ENCODE results near the gene UBE2L6. TPM values are rescaled to one million over a fixed set of nuclear protein-coding genes. Genes with fewer than 3 reads are reported as not detected.

The UBE2L6 gene
- total and polyA plus RNA-seq, 2 donors (not counting 1 experiment from before 2014, with no cell fraction given): 63.5 to 70.7 TPM

DNA sequence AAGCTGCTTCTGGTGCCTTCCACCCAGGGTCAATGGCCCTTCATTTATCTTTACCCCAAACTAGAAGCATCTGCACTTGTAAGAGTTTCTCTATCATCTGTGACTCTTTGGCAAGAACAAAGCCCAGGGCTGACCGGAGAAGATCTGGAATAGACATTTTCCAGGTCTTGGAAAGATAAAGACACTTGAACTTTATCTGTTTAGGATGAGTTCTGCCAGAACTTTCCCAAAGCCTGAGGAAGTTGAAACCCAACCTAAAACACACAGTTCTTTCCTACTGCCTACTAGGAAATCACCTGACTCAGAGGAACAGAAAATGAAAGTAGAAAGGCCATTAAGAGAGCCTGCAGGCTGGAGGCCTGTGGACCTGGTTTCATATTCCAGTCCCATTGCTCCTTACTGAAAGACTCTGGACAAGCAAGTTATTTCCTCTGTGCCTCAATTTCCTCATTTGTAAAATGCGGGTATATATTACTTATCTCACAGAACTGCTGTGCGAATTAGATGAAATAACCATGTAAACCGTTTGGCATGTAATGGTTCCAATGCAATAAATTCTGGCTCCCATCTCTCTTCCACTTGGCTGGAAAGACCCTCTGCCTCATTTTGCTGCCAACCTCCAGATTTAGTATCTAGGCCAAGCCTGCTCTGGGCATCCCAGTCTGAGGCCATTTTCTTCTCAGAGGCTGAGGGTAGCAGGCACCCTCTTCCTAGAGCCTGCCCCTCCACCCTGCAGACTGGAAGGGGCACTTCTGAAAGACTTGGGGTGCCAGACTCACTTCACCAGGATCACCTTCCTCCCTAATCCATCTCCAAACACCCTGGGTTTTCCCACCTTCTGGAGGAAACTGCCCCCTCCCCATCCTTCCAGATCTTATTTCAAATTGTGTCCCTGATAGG lies 1.2 kb downstream of the UBE2L6 start:
- Histone ChIP-seq H3K27ac (ENCODE audit: low read length in 2 of 2) (peak overlapping the region; percentile 83 to 92), H2AFZ (ENCODE audit: insufficient read depth, low read depth, low read length, poor library complexity, severe bottlenecking) (peak overlapping the region; percentile 99), H3K4me2 (replicated peaks; ENCODE audit: low read depth, low read length, poor library complexity, severe bottlenecking) (peak overlapping the region; percentile 92), H3K27me3 (replicated peaks in 1 of 4; ENCODE audit: control extremely low read depth in 1 of 4, control insufficient read depth in 3 of 4, insufficient read depth in 4 of 4, low read length in 3 of 4) (no peaks in the 10 kb centered on the region), H3K9ac (ENCODE audit: low read length) (peak overlapping the region; percentile 85), H3K4me1 (ENCODE audit: control insufficient read depth in 2 of 2, insufficient read depth in 2 of 2, low read length in 2 of 2) (peaks cover 18 to 31% of the 10 kb centered on the region in 2 donors), H3K79me2 (ENCODE audit: control insufficient read depth, insufficient read depth, low read length) (peaks cover 62% of the 10 kb centered on the region), H3K9me3 (ENCODE audit: control extremely low read depth in 1 of 3, control insufficient read depth in 2 of 3, insufficient read depth in 1 of 3, low read length in 2 of 3) (no peaks in the 10 kb centered on the region), H3K4me3 (ENCODE audit: control extremely low read depth in 1 of 5, extremely low read depth in 1 of 5, insufficient read depth in 1 of 5, low read depth in 2 of 5, low read length in 4 of 5) (peak overlapping the region; percentile 83 to 99 (median 98)), H4K20me1 (ENCODE audit: control insufficient read depth, insufficient read depth, low read length, poor library complexity, severe bottlenecking) (peaks cover 17% of the 10 kb centered on the region), H3K36me3 (replicated peaks in 1 of 2; ENCODE audit: control extremely low read depth in 1 of 2, control insufficient read depth in 1 of 2, extremely low read depth in 1 of 2, insufficient read depth in 2 of 2, low read length in 1 of 2) (peaks cover 0 to 15% of the 10 kb centered on the region in 2 experiments)
- ChIA-PET CTCF (interaction anchor here (0.6 to 5.9 kb wide), 8 partner anchors 27 to 1592 kb away, joined by 3 to 86 read pairs (median 6); partner anchors contain the start of gene TIMM10), POLR2A (interaction anchor here (0.7 kb wide), 1 partner anchor 35 kb away, joined by 7 read pairs; no protein-coding TSS in a partner anchor)
- WGBS (ENCODE audit: insufficient coverage): 0% methylated on average over 1 of the region's 4 CpGs
- Mint-ChIP-seq H3K9me3 (ENCODE audit: insufficient read depth) (no peaks in the 10 kb centered on the region), H3K27ac (peak overlapping the region; percentile 75), H3K4me1 (peaks cover 45% of the 10 kb centered on the region), H3K27me3 (no peaks in the 10 kb centered on the region), H3K4me3 (peak overlapping the region; percentile 99)
- peak; percentile 32 for ATAC-seq (ENCODE audit: low read depth)
- TF ChIP-seq CTCF (IDR thresholded peaks at IDR 0.05) (no peak), EZH2 (IDR thresholded peaks at IDR 0.05; ENCODE audit: borderline replicate concordance, insufficient read depth, low read depth, low read length, poor library complexity, severe bottlenecking) (no peak)
- peak; percentile 77 for DNase-seq
- intact Hi-C loops (cut with micrococcal nuclease): loop anchor here (1.0 to 5.0 kb wide), 7 partner anchors 18 to 1011 kb away; partner anchors contain the start of genes CLP1, LPXN, SELENOH and ZFP91

GRCh38 chr11:57562596-57562995 lies 4.9 kb downstream of the UBE2L6 start:
- no peaks in the 10 kb centered on the region for H3K27me3 Mint-ChIP-seq
- H3K27me3 ChIP-seq (replicated peaks in 1 of 4; ENCODE audit: control extremely low read depth in 1 of 4, control insufficient read depth in 3 of 4, insufficient read depth in 4 of 4, low read length in 3 of 4): no peaks in the 10 kb centered on the region
- ATAC-seq (ENCODE audit: low read depth) (no peak), DNase-seq (no peak)
- peaks cover 87% of the 10 kb centered on the region for H3K79me2 ChIP-seq (ENCODE audit: control insufficient read depth, insufficient read depth, low read length)
- H3K4me1 Mint-ChIP-seq: peaks cover 42% of the 10 kb centered on the region
- peaks cover 43% of the 10 kb centered on the region for H4K20me1 ChIP-seq (ENCODE audit: control insufficient read depth, insufficient read depth, low read length, poor library complexity, severe bottlenecking)
- no peak overlapping the region for H3K4me3 Mint-ChIP-seq
- no peak overlapping the region for H3K9ac ChIP-seq (ENCODE audit: low read length)
- ChIA-PET CTCF (no interaction called here), POLR2A (no interaction called here)
- no peak overlapping the region for H2AFZ ChIP-seq (ENCODE audit: insufficient read depth, low read depth, low read length, poor library complexity, severe bottlenecking)
- H3K4me1 ChIP-seq (ENCODE audit: control insufficient read depth in 2 of 2, insufficient read depth in 2 of 2, low read length in 2 of 2): peaks cover 15 to 25% of the 10 kb centered on the region in 2 donors
- H3K27ac ChIP-seq (ENCODE audit: low read length in 2 of 2): no peak overlapping the region
- peaks cover 2 to 42% of the 10 kb centered on the region in 2 experiments for H3K36me3 ChIP-seq (replicated peaks in 1 of 2; ENCODE audit: control extremely low read depth in 1 of 2, control insufficient read depth in 1 of 2, extremely low read depth in 1 of 2, insufficient read depth in 2 of 2, low read length in 1 of 2)
- no peak overlapping the region for H3K4me3 ChIP-seq (ENCODE audit: control extremely low read depth in 1 of 5, extremely low read depth in 1 of 5, insufficient read depth in 1 of 5, low read depth in 2 of 5, low read length in 4 of 5)
- no peaks in the 10 kb centered on the region for H3K9me3 ChIP-seq (ENCODE audit: control extremely low read depth in 1 of 3, control insufficient read depth in 2 of 3, insufficient read depth in 1 of 3, low read length in 2 of 3)
- H3K4me2 ChIP-seq (replicated peaks; ENCODE audit: low read depth, low read length, poor library complexity, severe bottlenecking): no peak overlapping the region
- intact Hi-C loops (cut with micrococcal nuclease): no loop called here
- 100% methylated on average over 1 of the region's 4 CpGs for WGBS (ENCODE audit: insufficient coverage)
- H3K27ac Mint-ChIP-seq: no peak overlapping the region
- no peaks in the 10 kb centered on the region for H3K9me3 Mint-ChIP-seq (ENCODE audit: insufficient read depth)
- TF ChIP-seq EZH2 (IDR thresholded peaks at IDR 0.05; ENCODE audit: borderline replicate concordance, insufficient read depth, low read depth, low read length, poor library complexity, severe bottlenecking) (no peak), CTCF (IDR thresholded peaks at IDR 0.05) (no peak)

All from B cell (primary cell).